Naive thymus-derived CD4-positive, alpha-beta T cell (primary cell): ENCODE measurements around the gene ZCWPW1. TPM values are rescaled to one million over a fixed set of nuclear protein-coding genes. Genes with fewer than 3 reads are reported as not detected.
"Not testable (repeated sequence)": the region's sequence is repeated elsewhere in the genome, so short reads cannot be mapped to it uniquely, and the experiment has no call there.

ENCODE experiments used
- ATAC-seq: fragments of 150-1000 bp; cut with Tn5 transposase; 2 replicates; pipeline ENCODE4 v1.10.0; 2021; ENCODE audit warnings: mild to moderate bottlenecking, moderate library complexity
- CTCF ChIA-PET: fragments of 350-600 bp; sonication (Branson Sonifier 250); formaldehyde crosslinking; loops from one replicate; lab custom pipeline; 2021; ENCODE audit warnings: antibody characterized with exemption; lab: Charles Lee
- POLR2A ChIA-PET: fragments of 350-600 bp; sonication (Branson Sonifier 250); formaldehyde crosslinking; loops from one replicate; lab custom pipeline; 2021; ENCODE audit warnings: antibody characterized with exemption, inconsistent platforms; lab: Charles Lee
- DNase-seq, 9 donors: peaks; one replicate each; pipeline versions ENCODE4 v3.0.0 to v3.0.0-alpha.2; 2020 to 2022; ENCODE audit warnings: mixed read lengths in 1 of 9
- H3K27ac ChIP-seq: one replicate; pipeline ENCODE4 v1.7.0; 2013; ENCODE audit warnings: mild to moderate bottlenecking, low read depth, low read length, moderate library complexity
- H3K27me3 ChIP-seq, 2 donors: one replicate each; pipeline ENCODE4 v1.7.0; 2013; ENCODE audit warnings: low read length in 2 of 2, mild to moderate bottlenecking in 2 of 2, moderate library complexity in 2 of 2; ENCODE audit not compliant: control insufficient read depth in 2 of 2, insufficient read depth in 2 of 2
- H3K36me3 ChIP-seq, 3 experiments: 1 replicate in 2 of 3; 2 replicates in 1 of 3; pipeline ENCODE4 v1.7.0; 2013; ENCODE audit warnings: low read length in 3 of 3, mild to moderate bottlenecking in 3 of 3, moderate library complexity in 1 of 3; ENCODE audit not compliant: insufficient read depth in 3 of 3, control insufficient read depth in 2 of 3
- H3K4me1 ChIP-seq, 2 donors: one replicate each; pipeline ENCODE4 v1.7.0; 2013; ENCODE audit warnings: low read length in 2 of 2, mild to moderate bottlenecking in 2 of 2, moderate library complexity in 1 of 2; ENCODE audit not compliant: control insufficient read depth in 2 of 2, insufficient read depth in 2 of 2
- H3K4me3 ChIP-seq: 2 replicates; pipeline ENCODE4 v1.7.0; 2013; ENCODE audit warnings: mild to moderate bottlenecking, low read length
- H3K9me3 ChIP-seq, 3 experiments: 1 replicate in 2 of 3; 2 replicates in 1 of 3; pipeline ENCODE4 v1.7.0; 2013; ENCODE audit warnings: low read length in 3 of 3; ENCODE audit not compliant: control insufficient read depth in 2 of 3
- H3K27ac Mint-ChIP-seq, 9 donors: one replicate each; pipeline ENCODE4 v1.8.0; 2020 to 2022; ENCODE audit warnings: mixed read lengths in 9 of 9, mild to moderate bottlenecking in 8 of 9, moderate library complexity in 5 of 9, inconsistent platforms in 2 of 9
- H3K27me3 Mint-ChIP-seq, 5 donors: one replicate each; pipeline ENCODE4 v1.8.0; 2021 to 2022; ENCODE audit warnings: mixed read lengths in 5 of 5, mild to moderate bottlenecking in 1 of 5
- H3K36me3 Mint-ChIP-seq, 5 donors: one replicate each; pipeline ENCODE4 v1.8.0; 2020 to 2022; ENCODE audit warnings: mixed read lengths in 5 of 5, mild to moderate bottlenecking in 3 of 5, inconsistent platforms in 1 of 5
- H3K4me1 Mint-ChIP-seq, 7 donors: one replicate each; pipeline ENCODE4 v1.8.0; 2020 to 2022; ENCODE audit warnings: mixed read lengths in 7 of 7, mild to moderate bottlenecking in 3 of 7, inconsistent platforms in 1 of 7
- H3K4me3 Mint-ChIP-seq, 10 donors: one replicate each; pipeline ENCODE4 v1.8.0; 2020 to 2022; ENCODE audit warnings: mild to moderate bottlenecking in 10 of 10, mixed read lengths in 10 of 10, moderate library complexity in 6 of 10, inconsistent platforms in 2 of 10
- H3K9me3 Mint-ChIP-seq, 11 donors: one replicate each; pipeline ENCODE4 v1.8.0; 2020 to 2022; ENCODE audit warnings: mixed read lengths in 11 of 11, mild to moderate bottlenecking in 4 of 11, inconsistent platforms in 1 of 11, moderate library complexity in 1 of 11
- intact Hi-C, 2 donors: fragments of 100-400 bp; cut with micrococcal nuclease; formaldehyde crosslinking; loops; one replicate each; pipeline ENCODE4 v1.15.1; 2023
- polyA plus RNA-seq, 2 donors: library from polyadenylated mRNA; unstranded; fragments of 300-500 nt; fragmentation: Illumina TruSeq; gene quantifications; one replicate each; pipeline ENCODE4 v1.2.3, GENCODE V29; 2021
- total RNA-seq, 6 experiments: library from RNA in 5 of 6; stranded (reverse) in 5 of 6; gene quantifications; 1 replicate in 5 of 6; 2 replicates in 1 of 6; pipeline ENCODE4 v1.2.3 and lab custom pipeline; 2021 to 2026

The ZCWPW1 gene
- total and polyA plus RNA-seq, 7 experiments from 2014 or later, result 4.1 to 18.6 (median 7.1) TPM

DNA sequence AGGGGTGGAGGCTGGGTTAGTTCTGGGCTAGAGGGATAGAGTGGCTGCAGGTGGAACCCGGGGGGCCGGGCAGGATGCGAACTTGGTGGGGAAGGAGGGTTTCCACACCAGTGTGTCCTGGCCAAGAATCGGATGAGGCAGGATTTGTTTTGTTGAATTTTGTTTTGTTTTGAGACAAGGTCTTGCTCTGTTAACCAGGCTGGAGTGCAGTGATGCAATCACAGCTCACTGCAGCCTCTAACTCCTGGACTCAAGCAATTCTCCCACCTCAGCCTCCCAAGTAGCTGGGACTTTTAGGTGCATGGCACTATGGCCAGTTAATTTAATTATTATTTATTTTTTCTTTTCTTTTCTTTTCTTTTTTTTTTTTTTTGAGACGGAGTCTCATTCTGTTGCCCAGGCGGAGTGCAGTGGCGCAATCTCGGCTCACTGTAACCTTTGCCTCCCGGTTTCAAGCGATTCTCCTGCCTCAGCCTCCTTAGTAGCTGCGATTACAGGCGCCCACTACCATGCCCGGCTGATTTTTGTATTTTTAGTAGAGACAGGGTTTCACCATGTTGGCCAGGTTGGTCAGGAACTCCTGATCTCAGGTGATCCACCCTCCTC, 20.8 kb upstream of the ZCWPW1 start:
- Mint-ChIP-seq H3K4me3 (peak overlapping the region in 4 of 10 donors; percentile 13 to 39 (median 26)), H3K27me3 (no peaks in the 10 kb centered on the region), H3K9me3 (no peaks in the 10 kb centered on the region), H3K36me3 (no peaks in the 10 kb centered on the region), H3K27ac (peak overlapping the region in 2 of 9 donors; percentile 53 to 64), H3K4me1 (peaks cover 0 to 24% (median 14%) of the 10 kb centered on the region in 7 donors)
- intact Hi-C loops, result no loop called here
- Histone ChIP-seq H3K27me3 (no peaks in the 10 kb centered on the region), H3K27ac (no peak overlapping the region), H3K4me1 (peaks cover 0 to 12% of the 10 kb centered on the region in 2 donors), H3K9me3 (no peaks in the 10 kb centered on the region), H3K4me3 (no peak overlapping the region), H3K36me3 (no peaks in the 10 kb centered on the region)
- ChIA-PET CTCF (interaction anchor here (1.0 kb wide), 1 partner anchor 320 kb away, joined by 3 read pairs; no protein-coding TSS in a partner anchor), POLR2A (interaction anchor here (0.6 to 7.8 kb wide), 4 partner anchors 13 to 974 kb away, joined by 4 to 71 read pairs (median 12); partner anchors contain the start of genes MEPCE, POP7, PPP1R35 and ZCWPW1)
- no peak for DNase-seq
- no peak for ATAC-seq

DNA sequence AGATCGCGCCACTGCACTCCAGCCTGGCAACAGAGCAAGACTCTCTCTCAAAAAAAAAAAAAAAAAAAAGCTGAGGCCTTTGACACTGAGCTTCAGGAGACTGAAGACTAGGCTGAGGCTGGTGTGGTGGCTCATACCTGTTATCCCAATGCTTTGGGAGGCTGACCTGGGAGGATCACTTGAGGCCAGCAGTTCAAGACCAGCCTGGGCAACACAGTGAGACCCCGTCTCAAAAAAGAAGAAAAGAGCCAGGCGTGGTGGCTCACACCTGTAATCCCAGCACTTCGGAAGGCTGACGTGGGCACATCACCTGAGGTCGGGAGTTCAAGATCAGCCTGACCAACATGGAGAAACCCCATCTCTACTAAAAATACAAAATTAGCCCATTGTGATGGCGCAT, 18.9 kb upstream of the ZCWPW1 start:
- intact Hi-C loops, H3K36me3 ChIP-seq, H3K27me3 Mint-ChIP-seq, DNase-seq, H3K27ac ChIP-seq, H3K36me3 Mint-ChIP-seq, H3K9me3 ChIP-seq, H3K27ac Mint-ChIP-seq, H3K4me3 Mint-ChIP-seq, H3K27me3 ChIP-seq, ATAC-seq, H3K9me3 Mint-ChIP-seq, H3K4me3 ChIP-seq: not testable (repeated sequence)
- H3K4me1 ChIP-seq, result peaks cover 0 to 13% of the 10 kb centered on the region in 2 donors
- H3K4me1 Mint-ChIP-seq, result peaks cover 0 to 32% (median 17%) of the 10 kb centered on the region in 7 donors
- CTCF ChIA-PET, result interaction anchor here (0.7 kb wide), 1 partner anchor 35 kb away, joined by 3 read pairs; no protein-coding TSS in a partner anchor
- POLR2A ChIA-PET, result interaction anchor here (0.6 to 4.9 kb wide), 5 partner anchors 9 to 324 kb away, joined by 3 to 41 read pairs (median 6); partner anchors contain the start of genes MEPCE, PPP1R35 and ZCWPW1

DNA sequence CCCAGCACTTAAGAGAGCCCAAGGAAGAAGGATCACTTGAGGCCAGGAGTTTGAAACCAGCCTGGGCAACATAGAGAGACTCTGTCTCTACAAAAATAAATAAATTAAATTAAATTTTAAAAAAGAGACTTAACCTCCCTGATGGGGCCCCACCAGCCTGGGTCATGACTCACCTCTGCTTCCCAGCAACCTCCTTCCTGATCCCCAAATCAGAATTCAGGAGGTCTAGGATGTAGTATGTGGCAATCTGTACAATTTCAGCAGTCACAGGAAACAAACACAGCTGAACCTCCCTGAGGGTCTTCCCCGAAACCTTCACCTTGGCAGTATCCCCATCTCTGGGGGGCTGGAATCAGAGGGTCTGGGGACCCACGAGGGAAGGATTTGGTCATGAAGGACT, 17.5 kb upstream of the ZCWPW1 start:
- ATAC-seq (no peak), DNase-seq (no peak)
- Mint-ChIP-seq H3K27ac (no peak overlapping the region), H3K9me3 (no peaks in the 10 kb centered on the region), H3K4me1 (peaks cover 0 to 39% (median 17%) of the 10 kb centered on the region in 7 donors), H3K27me3 (no peaks in the 10 kb centered on the region), H3K36me3 (peaks cover 0 to 3% (median 0%) of the 10 kb centered on the region in 5 donors), H3K4me3 (no peak overlapping the region)
- POLR2A ChIA-PET, result interaction anchor here (0.5 to 4.9 kb wide), 3 partner anchors 10 to 25 kb away, joined by 3 to 41 read pairs (median 34); partner anchors contain the start of genes MEPCE, PPP1R35 and ZCWPW1
- no peak overlapping the region for H3K27ac ChIP-seq
- no peaks in the 10 kb centered on the region for H3K36me3 ChIP-seq
- no peaks in the 10 kb centered on the region for H3K9me3 ChIP-seq
- no peaks in the 10 kb centered on the region for H3K27me3 ChIP-seq
- no peak overlapping the region for H3K4me3 ChIP-seq
- intact Hi-C loops, result no loop called here
- CTCF ChIA-PET, result no interaction called here
- H3K4me1 ChIP-seq, result peaks cover 0 to 13% of the 10 kb centered on the region in 2 donors

DNA sequence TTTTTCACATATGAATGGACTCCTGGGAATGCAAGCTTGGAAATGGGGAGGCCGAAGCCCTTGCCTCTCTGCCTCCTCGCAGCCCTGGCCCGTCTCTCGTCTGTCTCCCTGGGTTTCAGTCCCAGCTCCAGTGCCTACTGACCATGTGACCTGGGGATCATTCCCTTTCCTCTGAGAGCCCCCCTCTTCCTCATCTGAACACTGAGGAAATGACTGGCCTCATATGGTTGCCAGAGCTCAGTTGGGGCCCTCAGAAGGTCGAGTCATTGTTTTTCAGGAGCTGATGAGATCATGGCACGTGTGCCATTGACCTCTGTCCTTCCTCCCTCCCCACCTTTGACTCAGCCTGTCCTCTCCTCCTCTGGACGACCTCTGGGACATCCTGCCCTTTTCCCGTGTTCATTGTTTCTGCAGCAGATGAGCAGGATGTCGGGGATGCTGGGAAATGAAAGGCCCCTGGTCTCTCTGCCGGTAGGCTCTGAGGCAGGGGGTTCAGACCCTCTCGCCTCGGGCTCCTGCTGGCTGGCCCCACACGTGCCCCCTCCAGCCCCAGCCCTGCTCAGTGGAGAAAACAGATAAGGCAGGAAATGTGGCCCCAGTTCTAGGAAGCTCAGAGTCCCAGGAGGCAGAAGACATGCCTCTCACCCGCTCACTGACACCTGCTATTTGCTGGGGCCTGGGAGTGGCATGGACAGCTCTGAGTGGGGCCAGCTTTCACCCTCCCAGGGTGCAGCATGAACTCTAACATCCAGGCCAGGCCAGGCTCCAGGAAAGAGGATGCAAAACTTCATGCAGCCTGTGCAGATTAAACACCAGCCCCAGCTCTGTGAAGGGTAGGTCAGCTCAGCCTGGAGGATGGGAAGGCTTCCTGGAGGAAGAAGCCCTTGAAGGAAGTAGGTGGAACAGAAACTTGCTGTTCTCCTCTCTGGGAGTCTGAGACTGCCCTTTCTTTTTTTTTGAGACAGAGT, 16.1 kb upstream of the ZCWPW1 start:
- peaks cover 0 to 13% of the 10 kb centered on the region in 2 donors for H3K4me1 ChIP-seq
- Mint-ChIP-seq H3K36me3 (peaks cover 0 to 3% (median 0%) of the 10 kb centered on the region in 5 donors), H3K9me3 (no peaks in the 10 kb centered on the region), H3K4me3 (peak overlapping the region in 1 of 10 donors; percentile 44), H3K27me3 (no peaks in the 10 kb centered on the region), H3K27ac (peak overlapping the region in 3 of 9 donors; percentile 51 to 82 (median 63)), H3K4me1 (peaks cover 0 to 35% (median 13%) of the 10 kb centered on the region in 7 donors)
- peak; percentile 86 for ATAC-seq
- H3K27ac ChIP-seq, result peak overlapping the region; percentile 46
- intact Hi-C loops, result no loop called here
- no peak overlapping the region for H3K4me3 ChIP-seq
- DNase-seq, result no peak
- H3K36me3 ChIP-seq, result no peaks in the 10 kb centered on the region
- ChIA-PET POLR2A (interaction anchor here (0.7 to 4.9 kb wide), 7 partner anchors 9 to 927 kb away, joined by 3 to 41 read pairs (median 6); partner anchors contain the start of genes MEPCE, PPP1R35 and ZCWPW1), CTCF (interaction anchor here (1.4 kb wide), 1 partner anchor 10 kb away, joined by 3 read pairs; no protein-coding TSS in a partner anchor)
- H3K27me3 ChIP-seq, result no peaks in the 10 kb centered on the region
- no peaks in the 10 kb centered on the region for H3K9me3 ChIP-seq

DNA sequence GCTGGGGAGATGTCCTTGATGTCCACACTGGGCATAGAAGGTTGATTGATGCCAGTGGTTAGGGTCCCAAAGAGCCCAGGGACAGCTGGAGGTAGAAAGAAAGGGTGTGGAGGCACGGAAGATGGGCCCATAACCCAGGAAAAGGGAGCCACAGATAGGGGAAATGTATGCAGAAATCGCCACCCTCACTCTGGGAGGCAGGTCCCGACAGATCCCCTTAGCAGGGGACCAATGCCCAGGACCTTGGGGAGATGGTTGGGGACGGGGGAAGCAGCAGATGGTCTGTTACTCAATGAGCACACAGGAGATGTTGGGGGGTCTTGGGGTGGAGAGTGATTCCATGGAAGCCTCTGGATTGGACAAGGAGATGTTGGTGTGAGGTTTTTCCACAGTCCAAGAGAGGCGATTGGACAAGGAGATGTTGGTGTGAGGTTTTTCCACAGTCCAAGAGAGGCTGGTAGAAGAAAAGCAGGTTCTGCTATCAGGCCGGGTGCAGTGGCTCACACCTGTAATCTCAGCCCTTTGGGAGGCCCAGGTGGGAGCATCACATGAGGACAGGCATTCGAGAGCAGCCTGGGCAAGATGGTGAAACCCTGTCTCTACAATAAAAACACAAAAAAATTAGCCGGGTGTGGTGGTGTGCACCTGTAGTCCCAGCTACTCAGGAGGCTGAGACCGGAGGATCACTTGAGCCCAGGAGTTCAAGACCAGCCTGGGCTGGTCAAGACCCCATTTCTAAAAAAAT, 14.8 kb upstream of the ZCWPW1 start:
- Histone ChIP-seq H3K4me3 (no peak overlapping the region), H3K27ac (no peak overlapping the region), H3K9me3 (no peaks in the 10 kb centered on the region), H3K36me3 (no peaks in the 10 kb centered on the region), H3K27me3 (no peaks in the 10 kb centered on the region), H3K4me1 (peaks cover 0 to 13% of the 10 kb centered on the region in 2 donors)
- peaks cover 0 to 3% (median 0%) of the 10 kb centered on the region in 5 donors for H3K36me3 Mint-ChIP-seq
- ChIA-PET CTCF (interaction anchor here (0.6 kb wide), 1 partner anchor 849 kb away, joined by 4 read pairs; no protein-coding TSS in a partner anchor), POLR2A (interaction anchor here (0.6 to 4.9 kb wide), 4 partner anchors 8 to 1961 kb away, joined by 3 to 41 read pairs (median 18); partner anchors contain the start of genes MEPCE, PPP1R35 and ZCWPW1)
- no peak for ATAC-seq
- no peak overlapping the region for H3K4me3 Mint-ChIP-seq
- intact Hi-C loops, result no loop called here
- no peaks in the 10 kb centered on the region for H3K27me3 Mint-ChIP-seq
- H3K9me3 Mint-ChIP-seq, result no peaks in the 10 kb centered on the region
- no peak for DNase-seq
- H3K4me1 Mint-ChIP-seq, result peaks cover 0 to 35% (median 13%) of the 10 kb centered on the region in 7 donors
- H3K27ac Mint-ChIP-seq, result peak overlapping the region in 4 of 9 donors; percentile 32 to 77 (median 60)
